RPMI8226 (cell line): Measurements from ENCODE around the gene SLC9C2.
"Not testable (repeated sequence)": the region's sequence is repeated elsewhere in the genome, so short reads cannot be mapped to it uniquely, and the experiment has no call there.

Experiments used
- DNase-seq: peaks from one replicate; pipeline ENCODE4 v3.0.0-alpha.2; 2015

The SLC9C2 gene, protein sequence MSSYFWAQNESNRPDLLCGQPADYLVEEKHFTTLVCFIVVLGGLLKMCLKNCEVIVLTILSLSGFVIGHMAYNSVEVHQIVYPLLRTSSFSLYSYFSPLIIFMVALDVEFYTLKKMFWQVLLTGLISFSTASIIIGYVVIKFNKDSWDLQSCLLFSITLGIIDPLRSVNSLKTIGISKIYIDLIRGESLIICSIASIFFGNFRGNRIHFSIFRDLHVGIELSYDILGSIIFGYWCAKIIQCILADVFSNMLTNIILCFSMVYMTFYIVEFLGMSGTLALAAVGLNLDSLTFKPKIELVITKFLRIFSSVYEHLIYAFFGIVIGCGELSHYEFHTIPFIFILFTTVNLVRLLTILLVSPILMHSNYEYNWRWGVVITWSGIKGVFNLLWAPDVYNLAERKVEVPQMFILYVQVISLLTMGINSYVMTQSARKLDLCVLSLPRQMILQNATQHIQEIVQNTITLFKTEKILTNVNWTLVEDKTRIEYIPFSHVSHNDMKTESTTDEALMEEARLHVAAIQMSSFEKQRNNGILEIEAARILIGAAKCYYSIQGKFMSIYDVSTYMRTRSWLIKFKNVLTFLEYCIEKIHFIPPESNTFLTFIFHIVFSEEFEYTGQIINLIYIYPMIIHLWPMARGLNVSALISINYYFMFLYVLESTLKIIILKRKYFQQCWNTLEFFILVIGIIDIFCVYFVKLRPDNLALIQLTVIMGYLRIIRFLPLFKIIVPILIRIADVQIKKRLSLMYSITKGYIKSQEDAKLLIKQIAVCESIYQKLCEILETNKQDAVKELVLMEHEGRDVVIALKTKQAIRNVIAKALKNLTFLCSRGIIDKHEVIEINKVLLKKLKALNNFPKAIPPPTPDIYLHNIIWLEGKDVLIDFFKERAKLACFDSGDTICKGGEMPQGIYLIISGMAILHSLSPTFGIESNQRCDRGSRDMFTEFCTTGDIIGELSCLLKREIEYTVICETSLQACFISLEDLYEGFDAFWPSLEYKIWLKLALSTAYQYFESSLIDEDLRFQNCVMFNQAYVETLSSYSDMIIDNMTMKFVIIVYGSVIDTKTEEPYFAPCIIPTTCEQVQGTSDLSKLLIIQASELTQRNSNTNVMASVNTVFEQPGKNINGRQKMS

DNA sequence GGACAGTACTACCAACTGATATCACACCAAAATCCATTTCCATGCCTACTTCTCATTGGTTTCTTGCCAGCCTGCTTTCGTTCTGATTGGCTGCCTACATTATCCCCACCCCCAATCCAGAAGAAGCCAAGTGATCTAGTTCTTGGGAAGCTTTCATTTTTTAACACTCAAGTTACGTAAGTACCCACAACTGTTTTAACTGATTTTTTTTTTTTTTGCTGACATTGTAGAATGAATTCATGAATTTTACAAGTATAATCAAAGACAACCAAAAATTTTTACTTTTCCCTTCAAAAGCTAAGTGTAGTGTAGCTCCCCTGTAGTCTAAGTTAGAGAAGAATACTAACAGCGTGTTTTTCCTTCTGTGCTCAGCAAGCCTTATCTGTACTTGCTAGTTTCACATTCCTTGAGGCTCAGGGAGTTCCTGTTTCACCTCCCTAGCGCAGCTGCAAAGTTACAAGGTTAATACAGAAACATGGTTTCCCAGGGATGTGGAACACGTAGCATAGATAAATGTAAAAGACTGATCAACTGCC, at the start of gene SLC9C2:
Gene SLC9C2 (minus strand): TSS at position 17 of the 536 bp plus-strand sequence. CDS start 1,296 bp downstream, outside the sequence.
- peak; percentile 41 for DNase-seq

DNA sequence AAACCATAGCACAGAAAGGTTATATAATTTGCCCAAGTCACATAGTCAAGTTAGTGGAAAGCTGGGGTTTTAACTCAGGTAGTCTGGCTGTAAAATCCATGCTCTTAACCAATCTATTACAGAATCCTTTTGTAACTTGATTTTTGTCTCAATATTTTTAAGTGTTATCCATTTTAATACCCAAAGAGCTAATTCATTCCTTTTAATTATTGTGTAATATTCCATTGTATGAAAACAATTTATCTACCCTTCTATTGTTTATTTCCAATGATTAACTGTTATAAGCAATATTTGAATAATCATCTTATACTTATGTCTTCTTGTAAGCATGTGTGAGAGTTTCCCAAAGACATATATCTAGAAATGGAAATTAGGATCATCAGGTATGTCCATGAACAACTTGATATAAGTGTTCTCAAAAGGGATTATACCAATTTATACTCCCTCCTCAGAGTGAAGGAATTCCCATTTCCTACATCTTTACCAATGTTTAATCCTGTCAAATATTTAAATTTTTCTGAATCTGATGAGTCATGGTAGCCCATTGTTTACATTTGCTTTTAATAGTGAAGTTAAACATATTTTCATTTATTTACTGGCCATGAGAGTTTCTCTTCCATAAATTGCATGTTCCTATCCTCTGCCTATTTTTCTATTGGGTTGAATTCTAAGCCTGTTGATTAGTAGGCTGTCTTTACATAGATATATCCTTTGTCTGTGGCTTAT, 46.2 kb upstream of the SLC9C2 start:
- DNase-seq: no peak

DNA sequence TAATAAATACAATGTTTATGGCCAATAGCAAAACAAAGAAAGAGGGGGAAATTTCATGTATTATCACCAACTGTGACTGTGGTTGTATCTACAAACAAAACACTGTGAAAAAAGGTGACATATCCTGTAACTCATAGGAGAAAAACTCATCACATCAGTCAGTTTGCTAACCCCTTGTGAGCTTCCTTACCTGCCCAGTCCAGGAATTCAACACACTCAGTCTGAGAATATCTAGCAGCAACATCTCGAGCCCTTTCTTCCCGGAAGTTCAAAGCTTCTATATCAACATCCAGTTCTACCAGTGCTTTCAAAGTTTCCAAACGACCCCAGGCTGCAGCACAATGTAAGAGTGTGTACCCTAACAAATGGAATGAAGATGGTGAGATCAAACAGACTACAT, 43.8 kb upstream of the SLC9C2 start:
- no peak for DNase-seq

DNA sequence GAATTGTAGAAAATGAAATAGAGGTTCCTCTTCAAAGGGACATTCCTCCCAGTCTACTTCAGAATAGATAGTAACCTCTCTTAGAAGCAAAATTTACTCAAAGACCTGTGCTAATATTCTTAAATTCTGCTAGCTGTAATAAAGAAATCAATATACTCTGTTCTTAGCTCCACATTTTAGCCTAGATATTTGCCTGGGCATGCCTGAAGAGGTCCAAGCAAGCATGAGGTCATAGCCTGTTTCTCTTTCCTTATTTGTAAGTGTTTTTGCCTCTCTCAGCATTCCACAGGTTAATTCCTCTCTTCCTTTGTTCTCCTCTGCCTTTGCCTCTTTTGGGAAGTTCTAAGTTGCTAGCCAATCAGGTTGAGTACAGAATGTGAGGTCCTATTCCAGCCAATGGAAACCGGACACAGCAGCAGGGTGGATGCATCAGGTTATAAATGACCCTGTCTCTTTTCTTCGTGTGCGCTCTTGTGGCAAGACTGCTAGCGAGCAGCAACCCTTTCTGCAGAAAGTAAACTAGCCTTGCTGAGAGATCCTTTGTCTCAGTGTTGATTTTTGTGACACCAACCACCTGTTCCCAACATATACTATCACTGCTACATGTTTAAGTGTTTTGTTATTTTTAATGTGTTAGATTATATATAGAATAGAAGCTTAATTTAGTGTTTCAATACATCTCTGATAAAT, 39.7 kb upstream of the SLC9C2 start:
- not testable (repeated sequence) for DNase-seq

DNA sequence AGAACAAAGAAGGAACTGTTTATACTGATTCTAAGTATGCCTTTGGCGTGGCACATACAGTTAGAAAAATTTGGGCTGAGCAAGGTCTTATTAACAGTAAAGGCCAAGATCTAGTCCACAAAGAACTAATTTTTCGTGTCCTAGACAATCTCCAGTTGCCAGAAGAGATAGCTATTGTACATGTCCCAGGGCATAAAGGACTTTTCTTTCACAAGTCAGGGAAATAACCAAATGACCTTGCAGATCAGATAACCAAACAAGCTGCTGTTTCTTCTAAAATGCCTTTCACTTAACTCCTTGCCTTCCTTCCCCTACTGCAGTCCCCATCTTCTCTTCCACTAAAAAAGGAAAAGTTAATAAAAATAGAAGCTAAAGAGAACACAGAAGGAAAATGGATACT, 36.2 kb upstream of the SLC9C2 start:
- DNase-seq: no peak

DNA sequence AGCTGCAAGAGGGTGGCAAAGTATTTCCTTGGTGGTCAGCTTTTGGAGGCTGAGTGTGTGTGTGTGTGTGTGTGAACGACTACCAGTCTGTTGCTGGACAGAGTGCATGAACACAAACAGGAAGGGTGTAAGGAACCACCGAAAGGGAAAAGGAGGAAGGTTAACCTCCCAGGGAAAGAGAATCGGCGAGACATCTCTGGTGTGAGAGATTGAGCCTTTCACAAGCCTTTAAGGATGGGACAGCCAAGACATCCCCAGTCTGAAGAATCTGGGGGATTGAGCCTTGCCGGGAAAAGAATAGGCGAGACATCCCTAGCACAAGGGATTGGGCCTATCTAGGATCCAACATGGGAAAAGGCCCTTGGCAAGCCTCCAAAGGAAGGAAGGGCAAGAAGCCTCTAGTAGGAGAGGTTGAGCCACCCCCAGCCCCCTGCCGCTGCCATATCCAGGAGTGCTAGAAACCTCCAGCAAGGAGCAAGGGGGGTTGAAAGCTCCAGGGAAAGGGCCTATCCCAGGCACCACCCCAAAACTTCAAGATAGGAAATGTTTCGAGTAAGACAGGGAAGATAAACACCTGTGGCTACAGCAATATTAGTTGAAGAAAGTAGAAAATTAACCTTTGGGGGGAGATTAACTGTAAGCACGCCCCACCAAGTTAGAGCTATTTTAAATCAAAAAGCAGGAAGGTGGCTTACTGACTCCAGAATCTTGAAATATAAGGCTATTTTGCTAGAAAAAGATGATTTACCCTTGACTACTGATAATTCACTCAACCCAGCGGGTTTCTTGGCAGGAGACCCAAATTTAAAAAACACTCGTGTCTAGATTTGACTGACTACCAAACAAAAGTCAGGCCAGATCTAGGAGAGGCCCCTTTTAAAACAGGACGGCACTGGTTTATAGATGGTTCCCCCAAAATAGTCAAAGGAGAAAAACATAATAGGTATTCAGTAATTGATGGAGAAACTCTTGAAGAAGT, 35.5 kb upstream of the SLC9C2 start:
- no peak for DNase-seq

DNA sequence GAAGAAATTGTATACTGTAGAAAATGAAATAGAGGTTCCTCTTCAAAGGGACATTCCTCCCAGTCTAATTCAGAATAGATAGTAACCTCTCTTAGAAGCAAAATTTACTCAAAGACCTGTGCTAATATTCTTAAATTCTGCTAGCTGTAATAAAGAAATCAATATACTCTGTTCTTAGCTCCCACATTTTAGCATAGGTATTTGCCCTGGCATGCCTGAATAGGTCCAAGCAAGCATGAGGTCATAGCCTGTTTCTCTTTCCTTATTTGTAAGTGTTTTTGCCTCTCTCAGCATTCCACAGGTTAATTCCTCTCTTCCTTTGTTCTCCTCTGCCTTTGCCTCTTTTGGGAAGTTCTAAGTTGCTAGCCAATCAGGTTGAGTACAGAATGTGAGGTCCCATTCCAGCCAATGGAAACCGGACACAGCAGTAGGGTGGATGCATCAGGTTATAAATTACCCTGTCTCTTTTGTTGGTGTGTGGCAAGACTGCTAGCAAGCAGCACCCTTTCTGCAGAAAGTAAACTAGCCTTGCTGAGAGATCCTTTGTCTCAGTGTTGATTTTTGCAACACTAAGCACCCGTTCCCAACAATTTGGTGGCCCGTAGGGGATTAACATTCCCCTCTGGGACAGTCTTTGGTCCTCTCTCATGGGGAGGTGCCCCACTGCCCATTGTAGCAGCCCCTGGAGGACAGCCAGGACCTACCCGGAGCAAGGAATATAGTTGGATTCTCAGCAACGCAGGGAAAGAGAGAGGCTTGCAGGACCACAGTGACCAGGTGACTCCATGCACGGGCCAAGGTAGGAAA, 34.6 kb upstream of the SLC9C2 start:
- not testable (repeated sequence) for DNase-seq

DNA sequence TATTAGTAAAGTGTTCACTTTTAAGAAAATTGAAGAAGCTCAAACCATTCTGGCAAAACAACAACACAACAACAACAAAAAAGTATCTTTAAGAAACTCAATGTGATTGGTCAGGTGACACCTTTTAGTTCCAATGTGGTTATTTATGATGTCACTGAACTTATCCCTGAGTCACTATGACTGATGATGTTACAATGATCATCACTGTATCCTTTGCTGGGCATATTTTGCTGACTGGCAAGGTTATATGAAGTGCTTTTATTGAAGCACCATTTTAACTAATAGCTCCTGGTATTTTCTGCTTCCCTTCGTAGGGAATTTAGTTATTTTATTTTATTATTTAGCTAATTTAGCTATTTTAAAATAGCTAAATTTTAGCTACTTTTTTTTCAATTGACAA, 32.2 kb upstream of the SLC9C2 start, which contains the start of gene TEX50:
Gene TEX50 (plus strand): TSS at position 223 of the 400 bp plus-strand sequence. CDS start 184 bp downstream, outside the sequence.
- DNase-seq: no peak

DNA sequence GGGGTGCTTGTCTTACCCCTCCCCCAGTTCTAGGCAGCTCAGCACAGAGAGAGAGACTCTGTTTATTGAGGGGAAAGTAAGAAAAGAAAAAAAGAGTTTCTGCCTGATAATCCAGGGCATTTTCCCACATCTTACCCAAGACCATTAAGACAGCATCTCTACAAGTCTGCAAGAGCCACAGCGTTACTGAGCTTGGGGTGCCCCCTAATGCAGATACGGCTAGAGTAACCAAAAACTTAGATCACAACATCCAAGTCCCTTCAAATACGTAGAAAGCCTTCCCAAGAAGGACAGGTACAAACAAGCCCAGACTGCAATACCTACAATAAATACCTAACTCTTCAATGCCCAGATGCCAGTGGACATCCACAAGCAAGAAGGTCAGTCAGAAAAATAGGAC, 26.0 kb upstream of the SLC9C2 start:
- no peak for DNase-seq

DNA sequence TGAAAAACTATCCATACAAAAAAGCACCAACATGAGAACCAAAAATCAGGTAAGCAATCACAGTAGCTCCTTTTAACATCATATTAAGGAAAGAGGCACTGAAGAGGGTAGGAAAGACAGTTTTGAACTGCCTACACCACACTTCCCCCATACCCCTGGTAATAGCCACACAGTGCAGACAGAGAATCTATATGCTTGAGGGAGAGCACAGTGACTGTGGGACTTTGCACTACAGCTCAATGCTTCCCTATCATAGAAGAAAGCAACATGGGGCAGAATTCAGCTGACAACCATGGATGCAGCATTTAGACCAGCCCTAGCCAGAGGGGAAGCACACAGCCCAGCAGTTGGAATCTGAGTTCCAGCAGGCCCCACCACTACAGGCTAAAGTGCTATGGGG, 24.4 kb upstream of the SLC9C2 start:
- no peak for DNase-seq

DNA sequence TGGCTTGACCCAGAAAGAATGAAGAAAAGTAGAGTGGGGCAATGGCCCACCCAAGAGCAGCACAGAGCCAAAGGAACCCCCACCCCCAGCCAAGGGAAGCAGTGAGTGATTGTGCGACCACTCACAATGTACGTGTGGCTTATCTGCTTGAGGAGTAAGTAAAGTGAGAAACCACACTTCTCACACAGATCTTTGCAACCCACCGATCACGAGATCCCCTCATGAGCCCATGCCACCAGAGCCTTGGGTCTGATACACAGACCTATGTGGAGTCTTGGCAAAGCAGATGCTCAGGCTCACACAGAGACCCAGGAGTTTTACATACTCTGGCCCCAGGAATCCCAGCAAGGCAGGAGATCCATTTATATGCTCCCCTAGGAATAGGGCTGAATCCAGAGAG, 14.0 kb upstream of the SLC9C2 start:
- DNase-seq: no peak

DNA sequence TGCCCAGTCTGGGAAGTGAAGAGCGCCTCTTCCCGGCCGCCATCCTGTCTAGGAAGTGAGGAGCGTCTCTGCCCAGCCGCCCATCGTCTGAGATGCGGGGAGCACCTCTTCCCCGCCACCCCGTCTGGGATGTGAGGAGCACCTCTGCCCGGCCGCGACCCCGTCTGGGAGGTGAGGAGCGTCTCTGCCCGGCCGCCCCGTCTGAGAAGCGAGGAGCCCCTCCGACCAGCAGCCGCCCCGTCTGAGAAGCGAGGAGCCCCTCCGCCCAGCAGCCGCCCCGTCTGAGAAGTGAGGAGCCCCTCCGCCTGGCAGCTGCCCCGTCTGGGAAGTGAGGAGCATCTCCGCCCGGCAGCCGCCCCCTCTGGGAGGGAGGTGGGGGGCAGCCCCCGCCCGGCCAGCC, 10.2 kb upstream of the SLC9C2 start:
- not testable (repeated sequence) for DNase-seq

DNA sequence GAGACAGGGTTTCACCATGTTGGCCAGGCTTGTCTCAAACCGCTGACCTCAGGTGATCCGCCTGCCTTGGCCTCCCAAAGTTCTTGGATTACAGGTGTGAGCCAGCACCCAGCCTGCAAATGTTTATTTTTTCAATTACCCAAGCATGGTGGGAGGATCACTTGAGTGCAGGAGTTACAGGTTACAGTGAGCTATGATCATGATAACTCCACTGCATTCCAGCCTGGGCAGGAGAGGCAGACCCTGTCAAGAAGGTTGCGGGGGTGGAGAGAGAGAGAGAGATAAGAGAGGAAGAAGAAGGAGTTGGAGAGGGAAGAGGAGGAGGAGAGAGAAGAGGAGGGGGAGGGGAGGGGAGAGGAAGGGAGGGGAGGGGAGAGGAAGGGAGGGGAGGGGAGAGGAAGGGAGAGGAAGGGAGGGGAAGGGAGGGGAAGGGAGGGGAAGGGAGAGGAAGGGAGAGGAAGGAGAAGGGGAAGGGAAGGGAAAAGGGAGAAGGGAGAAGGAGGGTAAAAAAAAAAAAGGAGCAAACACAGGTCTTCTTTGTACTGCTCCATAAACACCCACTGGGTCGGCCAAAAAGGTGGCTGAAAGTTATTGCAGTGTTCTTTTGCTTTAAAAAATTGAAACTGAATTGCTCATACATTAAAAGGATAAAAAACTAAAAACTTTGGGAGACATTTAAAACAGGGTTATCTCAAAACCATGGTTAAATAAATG, 5.8 kb upstream of the SLC9C2 start:
- DNase-seq: no peak

DNA sequence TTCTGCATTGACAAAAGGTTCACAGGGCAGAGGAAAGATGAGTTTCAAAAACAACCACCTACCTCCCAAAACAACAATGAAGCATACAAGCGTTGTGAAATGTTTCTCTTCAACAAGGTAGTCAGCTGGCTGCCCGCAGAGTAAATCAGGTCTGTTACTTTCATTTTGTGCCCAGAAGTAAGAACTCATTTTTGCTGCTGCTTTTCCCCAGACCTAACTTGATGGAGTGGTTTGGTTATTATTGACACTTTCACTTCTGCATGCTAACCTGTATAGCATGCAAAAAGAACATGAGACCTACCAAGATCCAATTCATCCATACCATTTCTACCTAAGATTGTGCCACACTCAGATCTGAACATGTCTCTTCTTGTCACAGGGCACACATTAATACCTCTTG, 1.3 kb downstream of the SLC9C2 start:
- DNase-seq: peak; percentile 49

DNA sequence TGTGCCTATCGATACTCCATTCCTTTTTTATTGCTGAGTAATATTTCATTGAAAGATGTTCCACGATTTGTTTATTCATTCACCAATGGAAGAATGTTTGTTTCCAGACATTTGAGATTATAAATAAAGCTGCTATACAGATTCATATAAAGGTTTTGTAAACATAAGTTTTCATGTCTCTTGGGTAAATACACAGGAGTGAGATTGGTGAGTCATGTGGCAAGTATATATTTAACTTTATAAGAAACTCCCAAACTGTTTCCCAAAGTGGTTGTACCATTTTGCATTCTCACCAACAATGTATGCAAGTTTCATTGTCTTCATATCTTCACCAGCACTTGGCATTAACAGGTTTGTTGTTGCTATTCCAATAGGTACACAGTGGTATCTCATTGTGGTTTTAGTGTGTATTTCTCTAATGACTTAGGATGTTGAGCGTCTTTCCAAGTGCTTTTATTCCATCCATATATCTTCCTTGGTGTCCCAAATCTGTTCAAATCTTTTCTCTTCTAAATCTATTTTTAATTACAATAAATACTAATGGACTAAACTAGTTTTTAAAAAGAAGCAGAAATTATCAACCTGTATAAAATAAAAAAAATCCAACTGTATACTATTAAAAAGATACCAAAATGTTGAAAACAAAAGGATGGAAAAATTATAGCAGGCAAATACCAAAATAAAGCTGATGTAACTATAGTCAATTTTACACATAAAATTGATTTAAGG, 6.6 kb downstream of the SLC9C2 start:
- DNase-seq: no peak

DNA sequence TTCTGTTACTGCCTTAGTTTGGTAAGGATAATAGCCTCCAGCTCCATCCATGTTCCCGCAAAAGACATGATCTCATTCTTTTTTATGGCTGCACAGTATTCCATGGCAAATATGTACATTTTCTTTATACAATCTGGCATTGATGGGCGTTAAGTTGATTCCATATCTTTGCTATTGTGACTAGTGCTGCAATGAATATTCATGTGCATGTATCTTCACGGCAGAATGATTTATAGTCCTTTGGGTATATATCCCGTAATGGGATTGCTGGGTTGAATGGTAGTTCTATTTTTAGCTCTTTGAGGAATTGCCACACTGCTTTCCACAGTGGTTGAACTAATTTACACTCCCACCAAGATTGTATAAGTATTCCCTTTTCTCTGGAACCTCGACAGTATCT, 11.7 kb downstream of the SLC9C2 start:
- DNase-seq: not testable (repeated sequence)

DNA sequence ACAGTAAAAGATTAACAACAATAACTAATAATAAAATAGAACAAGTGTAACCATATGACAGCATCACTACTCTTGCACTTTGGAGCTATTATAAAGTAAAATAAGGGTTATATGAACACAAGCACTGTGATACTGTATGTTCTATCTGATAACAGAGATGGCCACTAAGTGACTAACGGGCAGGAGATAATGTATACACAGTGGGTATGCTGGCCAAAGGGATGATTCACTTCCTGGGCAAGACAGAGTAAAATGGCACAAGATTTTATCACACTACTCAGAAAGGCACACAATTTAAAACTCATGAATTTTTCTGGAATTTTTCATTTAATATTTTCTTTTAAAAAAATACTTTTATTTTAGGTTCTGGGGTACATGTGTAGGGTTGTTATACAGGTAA, 12.3 kb downstream of the SLC9C2 start:
- DNase-seq: no peak
